Uterine smooth muscle cell (primary cell): ENCODE results near the gene GPI. TPM values are rescaled to one million over a fixed set of nuclear protein-coding genes. Genes with fewer than 3 reads are reported as not detected.

Source experiments
- total RNA-seq: library from RNA; depleted of rRNA; stranded (reverse); fragments of >200 nt; gene quantifications from 2 replicates; pipeline ENCODE4 v1.2.3, GENCODE V29; 2014

GPI gene
- 161 and 162 TPM in 2 replicates for total RNA-seq

GRCh38 chr19:34364830-34365462, at the start of gene GPI:
GPI (plus strand) TSS chr19:34365196; CDS start chr19:34365267, 71 bp downstream.

GRCh38 chr19:34404109-34404909, 39.3 kb downstream of the GPI start, which contains the start of gene PDCD2L:
PDCD2L (plus strand) TSS chr19:34404399; CDS start chr19:34404431, 32 bp downstream.

Other genes starting within 250 kb of the GPI start
- gene LSM14A, start 192.7 kb upstream of the GPI start, total RNA-seq = 60.0 and 68.5 TPM in 2 replicates
- 6.3 and 12.7 TPM in 2 replicates for gene GARRE1, start 110.6 kb upstream of the GPI start, total RNA-seq
- 13.5 and 19.8 TPM in 2 replicates for gene PDCD2L, start 39.2 kb downstream of the GPI start, total RNA-seq
- gene UBA2, start 63.2 kb downstream of the GPI start, total RNA-seq = 137 and 192 TPM in 2 replicates
- gene WTIP, start 116.6 kb downstream of the GPI start, total RNA-seq = 33.5 and 59.2 TPM in 2 replicates